ENCODE data around the gene HNRNPUL2. TPM values are rescaled to one million over a fixed set of nuclear protein-coding genes. Genes with fewer than 3 reads are reported as not detected.
"Not testable (repeated sequence)": the region's sequence is repeated elsewhere in the genome, so short reads cannot be mapped to it uniquely, and the experiment has no call there.

The HNRNPUL2 gene
- total RNA-seq, 2 donors from 2014 or later, result 48.1 to 49.8 TPM

DNA sequence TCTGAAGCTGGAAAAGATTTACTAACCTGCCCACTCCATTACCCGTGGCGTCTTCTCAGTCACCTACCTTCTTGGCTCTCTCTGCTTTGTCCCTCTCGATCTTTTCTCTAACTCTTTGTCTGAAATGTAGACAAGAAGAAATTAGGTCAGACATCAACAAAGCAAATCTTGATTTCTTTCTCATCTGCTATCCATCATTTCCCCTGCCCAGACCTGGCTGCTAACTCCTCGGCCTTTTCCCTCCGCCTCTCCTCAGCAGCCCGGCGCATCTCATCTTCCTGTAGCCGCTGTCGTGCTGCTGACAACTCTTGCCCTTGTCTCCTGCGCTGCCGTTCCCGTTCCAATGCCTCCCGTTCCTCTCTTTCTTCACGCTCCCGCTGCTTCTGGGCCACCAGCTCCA, 49.5 kb downstream of the HNRNPUL2 start:
- 90 to 92% methylated on average over 15 of the region's 15 CpGs for WGBS, 2 experiments (ENCODE audit: insufficient coverage in 1 of 2, insufficient read length in 1 of 2)
- DNase-seq, result no peak
- peaks cover 7% of the 10 kb centered on the region for H3K4me1 ChIP-seq (ENCODE audit: control insufficient read depth, insufficient read depth, low read length)
- H3K27ac ChIP-seq (ENCODE audit: low read depth, low read length), result no peak overlapping the region
- H3K4me3 Mint-ChIP-seq, result peak overlapping the region; percentile 84
- no peaks in the 10 kb centered on the region for H3K27me3 ChIP-seq (ENCODE audit: control insufficient read depth, insufficient read depth, low read length, poor library complexity, severe bottlenecking)
- H3K27ac Mint-ChIP-seq, result peak overlapping the region; percentile 79
- H3K27me3 Mint-ChIP-seq (ENCODE audit: insufficient read depth), result no peaks in the 10 kb centered on the region
- H3K36me3 Mint-ChIP-seq (ENCODE audit: low read depth), result peaks cover 37% of the 10 kb centered on the region
- peaks cover 40% of the 10 kb centered on the region for H3K36me3 ChIP-seq (ENCODE audit: control insufficient read depth, insufficient read depth, low read length)
- TF ChIP-seq, protein P1, sequence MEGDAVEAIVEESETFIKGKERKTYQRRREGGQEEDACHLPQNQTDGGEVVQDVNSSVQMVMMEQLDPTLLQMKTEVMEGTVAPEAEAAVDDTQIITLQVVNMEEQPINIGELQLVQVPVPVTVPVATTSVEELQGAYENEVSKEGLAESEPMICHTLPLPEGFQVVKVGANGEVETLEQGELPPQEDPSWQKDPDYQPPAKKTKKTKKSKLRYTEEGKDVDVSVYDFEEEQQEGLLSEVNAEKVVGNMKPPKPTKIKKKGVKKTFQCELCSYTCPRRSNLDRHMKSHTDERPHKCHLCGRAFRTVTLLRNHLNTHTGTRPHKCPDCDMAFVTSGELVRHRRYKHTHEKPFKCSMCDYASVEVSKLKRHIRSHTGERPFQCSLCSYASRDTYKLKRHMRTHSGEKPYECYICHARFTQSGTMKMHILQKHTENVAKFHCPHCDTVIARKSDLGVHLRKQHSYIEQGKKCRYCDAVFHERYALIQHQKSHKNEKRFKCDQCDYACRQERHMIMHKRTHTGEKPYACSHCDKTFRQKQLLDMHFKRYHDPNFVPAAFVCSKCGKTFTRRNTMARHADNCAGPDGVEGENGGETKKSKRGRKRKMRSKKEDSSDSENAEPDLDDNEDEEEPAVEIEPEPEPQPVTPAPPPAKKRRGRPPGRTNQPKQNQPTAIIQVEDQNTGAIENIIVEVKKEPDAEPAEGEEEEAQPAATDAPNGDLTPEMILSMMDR (conservative IDR thresholded peaks at IDR 0.05), result no peak
- no peak overlapping the region for H3K9ac ChIP-seq (ENCODE audit: extremely low read depth, low read length, poor library complexity, severe bottlenecking)
- H3K4me3 ChIP-seq (ENCODE audit: low read length), result peak overlapping the region; percentile 94
- no peaks in the 10 kb centered on the region for H3K9me3 ChIP-seq (ENCODE audit: control insufficient read depth, low read length)
- H3K9me3 Mint-ChIP-seq, result no peaks in the 10 kb centered on the region
- H3K4me1 Mint-ChIP-seq, result peaks cover 19% of the 10 kb centered on the region

DNA sequence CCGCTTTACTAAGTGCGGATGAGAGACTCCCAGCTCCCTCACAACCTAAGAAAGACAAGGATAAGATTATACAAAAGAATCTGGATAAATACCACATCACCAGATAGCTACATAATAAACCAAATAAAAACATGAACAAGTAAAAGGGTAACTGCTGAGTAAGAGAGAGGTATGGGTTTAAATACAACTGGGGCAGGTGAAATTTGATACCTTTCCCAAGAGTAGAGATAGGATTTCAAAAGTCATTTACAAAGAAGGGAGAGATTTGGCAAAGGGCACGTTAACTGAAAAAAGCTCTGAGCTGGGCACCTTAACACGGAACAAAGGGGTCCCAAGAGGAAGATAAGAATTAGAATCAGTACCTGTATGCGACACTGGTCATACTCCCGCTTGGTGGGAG, 50.1 kb downstream of the HNRNPUL2 start:
- H3K9ac ChIP-seq (ENCODE audit: extremely low read depth, low read length, poor library complexity, severe bottlenecking), result no peak overlapping the region

DNA sequence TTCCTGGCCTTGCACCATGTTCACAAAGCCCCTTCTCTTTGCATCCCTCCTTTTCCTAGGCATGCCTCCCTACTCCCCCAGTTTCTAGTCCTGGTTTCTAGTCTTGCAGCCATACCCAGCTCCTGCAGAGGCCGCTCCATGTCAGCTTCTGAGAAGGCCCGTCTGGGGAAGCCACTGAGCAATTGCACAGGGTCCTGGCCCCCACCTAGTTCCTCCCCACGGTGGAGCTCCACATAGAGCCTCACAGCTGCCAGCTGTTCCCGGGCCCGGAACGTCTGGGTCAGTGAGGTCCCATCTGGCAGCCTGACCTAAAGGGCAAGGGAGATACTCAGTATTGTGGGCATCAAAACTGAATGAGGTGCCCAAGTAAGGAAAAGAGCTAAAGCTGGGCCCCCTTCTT, 50.6 kb downstream of the HNRNPUL2 start:
- 90 to 92% methylated on average over 5 to 6 of the region's 6 CpGs for WGBS, 2 experiments (ENCODE audit: insufficient coverage in 1 of 2, insufficient read length in 1 of 2)
- DNase-seq, result peak; percentile 53
- H3K9ac ChIP-seq (ENCODE audit: extremely low read depth, low read length, poor library complexity, severe bottlenecking), result no peak overlapping the region
- Mint-ChIP-seq H3K4me3 (peak overlapping the region; percentile 84), H3K27me3 (ENCODE audit: insufficient read depth) (no peaks in the 10 kb centered on the region), H3K27ac (peak overlapping the region; percentile 0), H3K9me3 (no peaks in the 10 kb centered on the region), H3K4me1 (peaks cover 19% of the 10 kb centered on the region), H3K36me3 (ENCODE audit: low read depth) (peaks cover 37% of the 10 kb centered on the region)
- no peak overlapping the region for H3K27ac ChIP-seq (ENCODE audit: low read depth, low read length)
- H3K27me3 ChIP-seq (ENCODE audit: control insufficient read depth, insufficient read depth, low read length, poor library complexity, severe bottlenecking), result no peaks in the 10 kb centered on the region
- H3K4me3 ChIP-seq (ENCODE audit: low read length), result no peak overlapping the region
- peaks cover 42% of the 10 kb centered on the region for H3K36me3 ChIP-seq (ENCODE audit: control insufficient read depth, insufficient read depth, low read length)
- no peaks in the 10 kb centered on the region for H3K9me3 ChIP-seq (ENCODE audit: control insufficient read depth, low read length)
- peaks cover 7% of the 10 kb centered on the region for H3K4me1 ChIP-seq (ENCODE audit: control insufficient read depth, insufficient read depth, low read length)
- TF ChIP-seq, protein P1 (conservative IDR thresholded peaks at IDR 0.05), result peak; percentile 29

More for the DNA sequence above, 50.1 kb downstream of the HNRNPUL2 start:
- H3K9me3 ChIP-seq (ENCODE audit: control insufficient read depth, low read length), result no peaks in the 10 kb centered on the region
- H3K27ac ChIP-seq (ENCODE audit: low read depth, low read length), result no peak overlapping the region
- H3K27me3 Mint-ChIP-seq (ENCODE audit: insufficient read depth), result no peaks in the 10 kb centered on the region
- H3K27ac Mint-ChIP-seq, result peak overlapping the region; percentile 0
- H3K4me1 ChIP-seq (ENCODE audit: control insufficient read depth, insufficient read depth, low read length), result peaks cover 7% of the 10 kb centered on the region
- H3K36me3 Mint-ChIP-seq (ENCODE audit: low read depth), result peaks cover 37% of the 10 kb centered on the region
- no peaks in the 10 kb centered on the region for H3K9me3 Mint-ChIP-seq
- H3K4me3 ChIP-seq (ENCODE audit: low read length), result no peak overlapping the region
- 89 to 93% methylated on average over 4 to 6 of the region's 6 CpGs for WGBS, 2 experiments (ENCODE audit: insufficient coverage in 1 of 2, insufficient read length in 1 of 2)
- TF ChIP-seq, protein P1 (conservative IDR thresholded peaks at IDR 0.05), result no peak
- peaks cover 19% of the 10 kb centered on the region for H3K4me1 Mint-ChIP-seq
- H3K36me3 ChIP-seq (ENCODE audit: control insufficient read depth, insufficient read depth, low read length), result peaks cover 42% of the 10 kb centered on the region
- H3K27me3 ChIP-seq (ENCODE audit: control insufficient read depth, insufficient read depth, low read length, poor library complexity, severe bottlenecking), result no peaks in the 10 kb centered on the region
- peak overlapping the region; percentile 84 for H3K4me3 Mint-ChIP-seq
- no peak for DNase-seq

DNA sequence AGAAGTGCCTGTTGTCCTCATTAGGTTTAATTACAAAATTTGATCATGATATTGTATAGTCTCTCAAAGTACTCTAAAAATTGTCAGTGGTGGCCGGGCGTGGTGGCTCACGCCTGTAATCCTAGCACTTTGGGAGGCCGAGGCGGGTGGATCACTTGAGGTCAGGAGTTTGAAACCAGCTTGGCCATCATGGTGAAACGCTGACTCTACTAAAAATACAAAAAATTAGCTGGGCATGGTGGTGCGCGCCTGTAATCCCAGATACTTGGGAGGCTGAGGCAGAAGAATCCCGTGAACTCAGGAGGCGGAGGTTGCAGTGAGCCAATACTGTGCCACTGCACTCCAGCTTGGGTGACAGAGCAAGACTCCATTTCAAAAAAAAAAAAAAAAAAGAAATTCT, 51.8 kb downstream of the HNRNPUL2 start:
- H3K36me3 ChIP-seq (ENCODE audit: control insufficient read depth, insufficient read depth, low read length), result peaks cover 42% of the 10 kb centered on the region
- not testable (repeated sequence) for H3K27me3 Mint-ChIP-seq (ENCODE audit: insufficient read depth); H3K27ac Mint-ChIP-seq; H3K9me3 Mint-ChIP-seq; DNase-seq; H3K9me3 ChIP-seq (ENCODE audit: control insufficient read depth, low read length); H3K4me1 ChIP-seq (ENCODE audit: control insufficient read depth, insufficient read depth, low read length); H3K4me3 Mint-ChIP-seq; H3K4me3 ChIP-seq (ENCODE audit: low read length); H3K27me3 ChIP-seq (ENCODE audit: control insufficient read depth, insufficient read depth, low read length, poor library complexity, severe bottlenecking); H3K9ac ChIP-seq (ENCODE audit: extremely low read depth, low read length, poor library complexity, severe bottlenecking); H3K27ac ChIP-seq (ENCODE audit: low read depth, low read length)
- H3K36me3 Mint-ChIP-seq (ENCODE audit: low read depth), result peaks cover 37% of the 10 kb centered on the region
- peaks cover 15% of the 10 kb centered on the region for H3K4me1 Mint-ChIP-seq
- 96 to 97% methylated on average over 10 of the region's 10 CpGs for WGBS, 2 experiments (ENCODE audit: insufficient coverage in 1 of 2, insufficient read length in 1 of 2)
